ENCODE results near the gene SLC35E2B.

DNA sequence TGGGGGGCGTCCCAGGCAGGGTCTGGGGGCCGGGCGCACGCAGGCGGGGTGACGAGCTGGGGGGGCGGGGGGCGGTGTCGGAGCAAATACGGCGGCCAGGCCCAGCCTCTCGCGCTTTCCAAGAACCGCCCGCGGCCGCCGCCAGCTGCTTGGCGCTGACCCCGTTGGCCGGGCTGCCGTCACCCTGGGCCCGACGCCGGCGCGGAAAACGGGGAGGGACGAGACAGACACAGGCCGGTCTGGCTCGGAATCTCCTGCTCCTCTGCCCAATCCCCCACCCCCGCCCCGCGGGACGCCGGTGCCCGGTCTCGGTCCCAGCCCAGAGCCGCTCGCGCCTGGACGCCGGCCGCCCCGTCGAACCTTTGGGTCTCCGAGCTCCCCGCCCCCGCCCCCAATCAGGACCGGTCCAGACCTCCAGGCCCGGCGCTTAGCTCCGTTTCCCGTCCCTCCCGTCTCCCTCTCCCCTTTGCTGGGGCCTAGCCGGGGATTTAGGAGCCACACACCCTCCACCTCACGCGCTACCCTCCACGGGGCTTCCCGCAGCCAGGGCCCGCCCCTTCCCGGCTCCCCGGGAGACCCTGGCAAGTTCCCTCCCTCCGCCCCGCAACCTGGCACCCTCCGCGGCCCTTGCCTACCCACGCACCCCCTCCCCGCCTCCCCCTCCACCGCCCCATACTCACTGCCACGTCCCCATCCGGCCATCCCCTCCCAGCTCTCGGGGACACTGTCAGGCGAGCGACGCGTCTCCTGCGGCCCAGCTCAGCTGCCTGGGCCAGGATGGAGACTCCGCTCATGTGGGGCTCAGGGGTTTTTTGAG, 61.4 kb downstream of the SLC35E2B start:
- TF ChIP-seq, protein P1, sequence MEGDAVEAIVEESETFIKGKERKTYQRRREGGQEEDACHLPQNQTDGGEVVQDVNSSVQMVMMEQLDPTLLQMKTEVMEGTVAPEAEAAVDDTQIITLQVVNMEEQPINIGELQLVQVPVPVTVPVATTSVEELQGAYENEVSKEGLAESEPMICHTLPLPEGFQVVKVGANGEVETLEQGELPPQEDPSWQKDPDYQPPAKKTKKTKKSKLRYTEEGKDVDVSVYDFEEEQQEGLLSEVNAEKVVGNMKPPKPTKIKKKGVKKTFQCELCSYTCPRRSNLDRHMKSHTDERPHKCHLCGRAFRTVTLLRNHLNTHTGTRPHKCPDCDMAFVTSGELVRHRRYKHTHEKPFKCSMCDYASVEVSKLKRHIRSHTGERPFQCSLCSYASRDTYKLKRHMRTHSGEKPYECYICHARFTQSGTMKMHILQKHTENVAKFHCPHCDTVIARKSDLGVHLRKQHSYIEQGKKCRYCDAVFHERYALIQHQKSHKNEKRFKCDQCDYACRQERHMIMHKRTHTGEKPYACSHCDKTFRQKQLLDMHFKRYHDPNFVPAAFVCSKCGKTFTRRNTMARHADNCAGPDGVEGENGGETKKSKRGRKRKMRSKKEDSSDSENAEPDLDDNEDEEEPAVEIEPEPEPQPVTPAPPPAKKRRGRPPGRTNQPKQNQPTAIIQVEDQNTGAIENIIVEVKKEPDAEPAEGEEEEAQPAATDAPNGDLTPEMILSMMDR (IDR thresholded peaks at IDR 0.05): no peak
- TF ChIP-seq POLR2A (IDR thresholded peaks at IDR 0.05): no peak

Data from heart left ventricle (tissue), 13 donors.